DOHH2 (cell line): ENCODE measurements around the gene CORO2B.

Source experiments
- H3F3A ChIP-seq: fragments of 200-600 bp; sonication (generic), shearing (Covaris generic); 2 replicates; pipeline ENCODE4 v1.6.0; 2016; ENCODE audit warnings: antibody characterized with exemption, mild to moderate bottlenecking; ENCODE audit not compliant: control insufficient read depth, insufficient read depth
- H3K27ac ChIP-seq: fragments of 200-600 bp; sonication (generic); 2 replicates; pipeline ENCODE4 v1.5.1; 2014; ENCODE audit warnings: low read depth, mild to moderate bottlenecking, low read length, moderate library complexity
- H3K27me3 ChIP-seq: fragments of 200-600 bp; sonication (generic); 2 replicates; pipeline ENCODE4 v1.6.1; 2014; ENCODE audit warnings: mild to moderate bottlenecking, low read length, mixed read lengths; ENCODE audit not compliant: control insufficient read depth
- H3K36me3 ChIP-seq: fragments of 200-600 bp; sonication (generic); 2 replicates; pipeline ENCODE4 v1.6.1; 2014; ENCODE audit warnings: mild to moderate bottlenecking, low read length, moderate library complexity, mixed read lengths; ENCODE audit not compliant: control insufficient read depth
- H3K4me1 ChIP-seq: fragments of 200-600 bp; sonication (generic); 2 replicates; pipeline ENCODE4 v1.6.1; 2014; ENCODE audit warnings: mild to moderate bottlenecking, low read length, mixed read lengths; ENCODE audit not compliant: control insufficient read depth
- H3K4me2 ChIP-seq: fragments of 200-600 bp; sonication (generic); 2 replicates; pipeline ENCODE4 v1.6.0; 2014; ENCODE audit warnings: mild to moderate bottlenecking, low read length, moderate library complexity
- H3K4me3 ChIP-seq: fragments of 200-600 bp; sonication (generic); 2 replicates; pipeline ENCODE4 v1.5.1; 2014; ENCODE audit warnings: mild to moderate bottlenecking, low read length, mixed read lengths
- H3K79me2 ChIP-seq: fragments of 200-600 bp; sonication (generic); 2 replicates; pipeline ENCODE4 v1.6.1; 2014; ENCODE audit warnings: mild to moderate bottlenecking, low read length, mixed read lengths; ENCODE audit not compliant: control insufficient read depth
- H3K9me2 ChIP-seq: fragments of 200-600 bp; sonication (generic); replicated peaks from 2 replicates; pipeline ENCODE4 v1.6.1; 2014; ENCODE audit warnings: mild to moderate bottlenecking, low read length, mixed read lengths; ENCODE audit not compliant: control insufficient read depth
- H3K9me3 ChIP-seq: fragments of 200-600 bp; sonication (generic); 2 replicates; pipeline ENCODE4 v1.6.1; 2014; ENCODE audit warnings: antibody characterized with exemption, low read length, mixed read lengths; ENCODE audit not compliant: control insufficient read depth, insufficient read depth
- H4K20me1 ChIP-seq: fragments of 200-600 bp; sonication (generic); 2 replicates; pipeline ENCODE4 v1.6.0; 2014; ENCODE audit warnings: low read depth, mild to moderate bottlenecking, antibody characterized with exemption, low read length, moderate library complexity; ENCODE audit not compliant: control insufficient read depth, insufficient read depth
- EZH2phosphoT487 ChIP-seq: fragments of 200-600 bp; sonication (generic); IDR thresholded peaks from 2 replicates; pipeline ENCODE4 v1.6.1; 2017; ENCODE audit warnings: borderline replicate concordance, mild to moderate bottlenecking, antibody characterized with exemption, low read length, moderate library complexity, mixed read lengths
- TF ChIP-seq, protein P1 (sequence below): fragments of 200-600 bp; sonication (generic); IDR thresholded peaks from one replicate; pipeline ENCODE4 v1.5.1; 2014; ENCODE audit warnings: antibody characterized with exemption, mild to moderate bottlenecking, low read depth, low read length; ENCODE audit not compliant: poor library complexity, severe bottlenecking

CORO2B gene

DNA sequence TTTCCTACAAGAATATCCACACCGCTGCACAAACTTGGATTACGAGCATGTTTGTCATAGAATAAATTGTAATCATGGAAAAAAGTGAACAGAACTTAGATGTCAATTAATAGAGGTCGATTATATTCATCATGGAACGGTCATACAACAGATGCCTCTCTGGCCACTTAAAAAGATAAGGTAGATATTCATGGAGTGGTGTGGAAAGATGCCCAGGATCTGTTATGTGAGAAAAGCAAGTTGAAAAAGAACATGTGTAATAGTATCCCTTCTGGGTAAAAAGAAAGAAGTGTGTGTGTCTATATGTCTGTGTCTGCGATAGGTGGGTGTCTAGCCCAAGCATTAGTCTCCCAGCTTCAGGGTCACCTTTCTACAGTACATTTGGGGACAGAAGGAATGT is 128.6 kb downstream of the CORO2B start:
- Histone ChIP-seq H3K79me2 (no peaks in the 10 kb centered on the region), H3K9me3 (no peaks in the 10 kb centered on the region), H3K4me1 (no peaks in the 10 kb centered on the region), H4K20me1 (no peaks in the 10 kb centered on the region), H3K36me3 (no peaks in the 10 kb centered on the region), H3K4me2 (no peak overlapping the region), H3K9me2 (no peaks in the 10 kb centered on the region), H3K27me3 (peaks cover 12% of the 10 kb centered on the region), H3K27ac (no peak overlapping the region), H3F3A (no peaks in the 10 kb centered on the region), H3K4me3 (no peak overlapping the region)
- TF ChIP-seq, protein P1, sequence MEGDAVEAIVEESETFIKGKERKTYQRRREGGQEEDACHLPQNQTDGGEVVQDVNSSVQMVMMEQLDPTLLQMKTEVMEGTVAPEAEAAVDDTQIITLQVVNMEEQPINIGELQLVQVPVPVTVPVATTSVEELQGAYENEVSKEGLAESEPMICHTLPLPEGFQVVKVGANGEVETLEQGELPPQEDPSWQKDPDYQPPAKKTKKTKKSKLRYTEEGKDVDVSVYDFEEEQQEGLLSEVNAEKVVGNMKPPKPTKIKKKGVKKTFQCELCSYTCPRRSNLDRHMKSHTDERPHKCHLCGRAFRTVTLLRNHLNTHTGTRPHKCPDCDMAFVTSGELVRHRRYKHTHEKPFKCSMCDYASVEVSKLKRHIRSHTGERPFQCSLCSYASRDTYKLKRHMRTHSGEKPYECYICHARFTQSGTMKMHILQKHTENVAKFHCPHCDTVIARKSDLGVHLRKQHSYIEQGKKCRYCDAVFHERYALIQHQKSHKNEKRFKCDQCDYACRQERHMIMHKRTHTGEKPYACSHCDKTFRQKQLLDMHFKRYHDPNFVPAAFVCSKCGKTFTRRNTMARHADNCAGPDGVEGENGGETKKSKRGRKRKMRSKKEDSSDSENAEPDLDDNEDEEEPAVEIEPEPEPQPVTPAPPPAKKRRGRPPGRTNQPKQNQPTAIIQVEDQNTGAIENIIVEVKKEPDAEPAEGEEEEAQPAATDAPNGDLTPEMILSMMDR: no peak
- no peak for TF ChIP-seq EZH2phosphoT487

DNA sequence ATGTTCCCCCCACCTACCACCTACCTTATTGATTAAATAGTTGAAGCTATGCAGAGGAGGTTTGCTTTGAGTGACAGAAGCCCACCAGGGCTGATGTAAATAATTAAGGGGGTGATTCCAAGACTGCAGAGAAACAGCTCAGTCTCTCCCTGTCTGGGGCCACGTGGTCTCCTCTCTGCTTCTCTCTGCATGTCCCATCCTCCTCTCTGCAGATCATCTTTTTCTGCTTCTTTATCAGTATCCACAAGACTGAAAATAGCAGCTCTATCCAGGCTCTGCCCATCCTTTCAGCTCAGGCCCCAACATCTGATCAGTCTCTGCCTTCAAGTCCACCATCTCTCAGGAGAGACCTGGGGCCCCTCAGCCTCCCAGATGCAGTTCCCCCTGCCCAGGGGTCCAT is 131.1 kb downstream of the CORO2B start:
- Histone ChIP-seq H3F3A (no peaks in the 10 kb centered on the region), H3K27me3 (peaks cover 9% of the 10 kb centered on the region), H3K4me2 (no peak overlapping the region), H3K4me1 (no peaks in the 10 kb centered on the region), H4K20me1 (no peaks in the 10 kb centered on the region), H3K36me3 (no peaks in the 10 kb centered on the region), H3K27ac (no peak overlapping the region), H3K9me3 (no peaks in the 10 kb centered on the region), H3K4me3 (no peak overlapping the region), H3K79me2 (no peaks in the 10 kb centered on the region), H3K9me2 (no peaks in the 10 kb centered on the region)
- TF ChIP-seq EZH2phosphoT487: no peak
- TF ChIP-seq, protein P1: no peak

DNA sequence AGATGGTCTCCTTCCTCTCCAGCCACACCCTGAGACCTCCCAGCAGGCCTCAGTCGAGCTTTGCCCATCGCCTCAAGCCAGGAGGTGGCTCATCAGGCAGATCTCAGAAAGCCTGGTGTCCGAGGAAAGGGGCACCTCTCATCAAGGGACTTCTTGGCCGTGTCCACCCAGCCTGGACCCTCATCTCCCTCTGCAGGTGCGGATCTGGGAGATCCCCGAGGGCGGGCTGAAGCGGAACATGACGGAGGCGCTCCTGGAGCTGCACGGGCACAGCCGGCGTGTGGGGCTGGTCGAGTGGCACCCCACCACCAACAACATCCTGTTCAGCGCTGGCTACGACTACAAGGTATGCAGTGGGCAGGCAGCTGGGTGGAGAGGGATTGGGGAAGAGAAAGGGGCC is 131.7 kb downstream of the CORO2B start:
- TF ChIP-seq, protein P1: no peak
- no peak for TF ChIP-seq EZH2phosphoT487
- H3K9me3 ChIP-seq: no peaks in the 10 kb centered on the region

DNA sequence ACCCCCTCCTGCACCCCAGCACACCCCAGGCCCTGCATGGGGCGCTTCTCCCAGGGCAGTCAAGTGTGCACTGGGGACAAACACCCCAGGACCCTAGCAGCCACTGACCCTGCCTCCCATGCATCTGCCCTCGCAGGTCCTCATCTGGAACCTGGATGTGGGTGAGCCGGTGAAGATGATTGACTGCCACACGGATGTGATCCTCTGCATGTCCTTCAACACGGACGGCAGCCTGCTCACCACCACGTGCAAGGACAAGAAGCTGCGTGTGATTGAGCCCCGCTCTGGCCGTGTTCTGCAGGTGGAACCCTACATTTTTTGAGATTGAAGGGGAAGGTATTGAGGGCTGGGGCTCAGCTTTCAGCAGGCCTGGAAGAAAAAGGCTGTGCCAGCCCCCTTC is 132.6 kb downstream of the CORO2B start:
- Histone ChIP-seq H3K27me3 (peaks cover 6% of the 10 kb centered on the region), H3K27ac (no peak overlapping the region), H3K79me2 (no peaks in the 10 kb centered on the region), H3K36me3 (no peaks in the 10 kb centered on the region), H3K4me3 (no peak overlapping the region), H3K4me2 (no peak overlapping the region), H3F3A (no peaks in the 10 kb centered on the region), H3K9me2 (no peaks in the 10 kb centered on the region), H4K20me1 (no peaks in the 10 kb centered on the region), H3K4me1 (no peaks in the 10 kb centered on the region), H3K9me3 (no peaks in the 10 kb centered on the region)
- TF ChIP-seq EZH2phosphoT487: no peak
- TF ChIP-seq, protein P1: no peak

More for the DNA sequence above, 131.7 kb downstream of the CORO2B start:
- no peaks in the 10 kb centered on the region for H3K9me2 ChIP-seq
- no peak overlapping the region for H3K4me2 ChIP-seq
- no peaks in the 10 kb centered on the region for H4K20me1 ChIP-seq
- H3K4me1 ChIP-seq: no peaks in the 10 kb centered on the region
- H3K27ac ChIP-seq: no peak overlapping the region
- H3K36me3 ChIP-seq: no peaks in the 10 kb centered on the region
- peaks cover 7% of the 10 kb centered on the region for H3K27me3 ChIP-seq
- no peaks in the 10 kb centered on the region for H3K79me2 ChIP-seq
- H3F3A ChIP-seq: no peaks in the 10 kb centered on the region
- H3K4me3 ChIP-seq: no peak overlapping the region
